ENCODE results near the gene FDXR. TPM values are rescaled to one million over a fixed set of nuclear protein-coding genes. Genes with fewer than 3 reads are reported as not detected.

The FDXR gene
- total RNA-seq, 4 donors from 2014 or later = 1.1 to 8.3 (median 6.0) TPM

- no peak for TF ChIP-seq CTCF (IDR thresholded peaks at IDR 0.05; ENCODE audit: low read depth)
Measured at GRCh38 chr17:74861662-74862107, 11.1 kb downstream of the FDXR start.

- no peak for TF ChIP-seq CTCF (IDR thresholded peaks at IDR 0.05; ENCODE audit: low read depth)
Measured at GRCh38 chr17:74860872-74861661, 11.7 kb downstream of the FDXR start.

GRCh38 chr17:74860229-74860871 lies 12.4 kb downstream of the FDXR start:
- TF ChIP-seq CTCF (IDR thresholded peaks at IDR 0.05; ENCODE audit: low read depth) = no peak

GRCh38 chr17:74859459-74860228 lies 13.2 kb downstream of the FDXR start, which contains the start of gene GRIN2C:
GRIN2C (minus strand) TSS chr17:74859885; CDS start chr17:74855092, 4,793 bp downstream.
- no peak for TF ChIP-seq CTCF (IDR thresholded peaks at IDR 0.05; ENCODE audit: low read depth)

GRCh38 chr17:74858672-74859458 lies 13.9 kb downstream of the FDXR start:
- TF ChIP-seq CTCF (IDR thresholded peaks at IDR 0.05; ENCODE audit: low read depth) = no peak

- TF ChIP-seq CTCF (IDR thresholded peaks at IDR 0.05; ENCODE audit: low read depth) = no peak
Measured at GRCh38 chr17:74857191-74857590, 15.6 kb downstream of the FDXR start.
